Epithelial cell of alveolus of lung (primary cell): ENCODE results near the gene RASSF3. TPM values are rescaled to one million over a fixed set of nuclear protein-coding genes. Genes with fewer than 3 reads are reported as not detected.

Source experiments
- total RNA-seq: library from RNA; depleted of rRNA; stranded (reverse); fragments of >200 nt; gene quantifications from 2 replicates; pipeline ENCODE4 v1.2.1, GENCODE V29; 2015

The RASSF3 gene, protein sequence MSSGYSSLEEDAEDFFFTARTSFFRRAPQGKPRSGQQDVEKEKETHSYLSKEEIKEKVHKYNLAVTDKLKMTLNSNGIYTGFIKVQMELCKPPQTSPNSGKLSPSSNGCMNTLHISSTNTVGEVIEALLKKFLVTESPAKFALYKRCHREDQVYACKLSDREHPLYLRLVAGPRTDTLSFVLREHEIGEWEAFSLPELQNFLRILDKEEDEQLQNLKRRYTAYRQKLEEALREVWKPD
- total RNA-seq: 15.3 and 19.1 TPM in 2 replicates

DNA sequence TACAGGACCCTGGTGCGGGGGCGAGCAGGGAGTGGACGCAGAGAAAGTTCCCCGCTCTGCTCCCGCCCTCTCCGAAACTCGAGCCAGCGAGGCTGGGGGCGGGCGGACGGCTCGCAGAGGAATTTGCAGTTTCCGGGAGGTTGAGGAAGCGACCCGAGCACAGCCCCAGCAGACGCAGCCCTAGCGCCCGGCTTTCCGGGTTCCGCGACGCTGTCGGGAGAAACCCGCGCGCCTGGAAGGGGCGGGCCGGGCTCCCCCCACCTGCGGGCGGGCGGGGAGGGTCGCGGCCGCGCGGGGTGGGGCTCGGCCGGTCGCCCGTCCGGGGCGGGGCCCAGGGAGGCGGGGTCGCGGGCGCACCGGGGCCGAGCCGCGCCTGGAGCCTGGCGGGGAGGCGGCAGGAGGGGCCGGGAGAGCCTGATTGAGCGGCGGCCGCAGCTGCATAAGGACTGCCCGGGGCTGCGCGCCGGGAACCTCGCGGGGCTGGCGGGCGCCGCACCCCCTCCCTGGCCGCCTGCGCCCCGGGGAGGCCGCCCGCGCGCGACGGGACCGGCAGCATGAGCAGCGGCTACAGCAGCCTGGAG is at the start of gene RASSF3:
Gene RASSF3, plus strand, starts transcription at position 417 of the 581 bp plus-strand sequence. Its CDS starts 138 bp downstream, at position 555.

Other genes with a start within 250 kb of the RASSF3 start
- 0.13 TPM in 1 of 2 replicates, not detected in the other for gene C12orf56, start 219.7 kb upstream of the RASSF3 start, total RNA-seq
- 43.7 and 84.2 TPM in 2 replicates for gene XPOT, start 206.1 kb upstream of the RASSF3 start, total RNA-seq
- 12.8 and 21.7 TPM in 2 replicates for gene TBK1, start 158.4 kb upstream of the RASSF3 start, total RNA-seq
- gene GNS, start 148.9 kb downstream of the RASSF3 start, total RNA-seq: 98.6 and 110 TPM in 2 replicates
- gene TBC1D30, start 214.2 kb downstream of the RASSF3 start, total RNA-seq: 0.16 and 0.39 TPM in 2 replicates